Colonic mucosa (tissue), 4 donors: ENCODE measurements around the gene TNS4. TPM values are rescaled to one million over a fixed set of nuclear protein-coding genes. Genes with fewer than 3 reads are reported as not detected.
A peak's percentile ranks its signal among the peaks of the same experiment; 100 is the strongest.

Experiments
- DNase-seq: peaks from one replicate; pipeline ENCODE4 v3.0.0-alpha.2; 2020
- H3K27ac ChIP-seq: fragments of 200-600 bp; one replicate; pipeline ENCODE4 v1.8.0; 2021
- H3K27me3 ChIP-seq: fragments of 200-600 bp; one replicate; pipeline ENCODE4 v1.8.0; 2021
- H3K36me3 ChIP-seq: fragments of 200-600 bp; one replicate; pipeline ENCODE4 v1.8.0; 2021
- H3K4me1 ChIP-seq: fragments of 200-600 bp; one replicate; pipeline ENCODE4 v1.8.0; 2021; ENCODE audit warnings: mild to moderate bottlenecking
- H3K4me3 ChIP-seq: fragments of 200-600 bp; one replicate; pipeline ENCODE4 v1.8.0; 2021
- H3K9ac ChIP-seq, 2 donors: one replicate each; pipeline ENCODE4 v1.7.0; 2013; ENCODE audit warnings: control low read depth in 2 of 2, low read depth in 2 of 2, low read length in 2 of 2
- H3K9me3 ChIP-seq: fragments of 200-600 bp; one replicate; pipeline ENCODE4 v1.8.0; 2021
- CTCF ChIP-seq: fragments of 200-600 bp; IDR thresholded peaks from one replicate; pipeline ENCODE4 v1.8.0; 2022; ENCODE audit warnings: antibody characterized with exemption, mild to moderate bottlenecking
- intact Hi-C: fragments of 100-400 bp; cut with DNase I; formaldehyde crosslinking; loops from one replicate; pipeline ENCODE4 v1.14.1; 2022
- total RNA-seq, 2 donors: library from RNA; stranded (reverse); fragmentation: NEBNext Ultra II Directional in 1 of 2; extraction: Animal tissue kit (Norgen Biotek cat#: 25700) in 1 of 2; gene quantifications; one replicate each; pipeline ENCODE4 v1.2.1, GENCODE V29; 2021
- donor health status: healthy.
- donor health status: DM: no; HTN: no; CAD: no.
- donor health status: DM: no; HTN: no; CAD: no.

The TNS4 gene
- total RNA-seq, 2 donors from 2014 or later: 8.8 to 20.4 TPM

- no peaks in the 10 kb centered on the region for H3K36me3 ChIP-seq
- intact Hi-C loops: no loop called here
- no peak overlapping the region for H3K4me3 ChIP-seq
- no peak for TF ChIP-seq CTCF
- H3K9ac ChIP-seq: peak overlapping the region in 1 of 2 donors; percentile 12
- H3K9me3 ChIP-seq: no peaks in the 10 kb centered on the region
- H3K4me1 ChIP-seq: no peaks in the 10 kb centered on the region
- no peaks in the 10 kb centered on the region for H3K27me3 ChIP-seq
- H3K27ac ChIP-seq: no peak overlapping the region
- DNase-seq: no peak
Measured at GRCh38 chr17:40461732-40462342, 39.6 kb downstream of the TNS4 start.

GRCh38 chr17:40460968-40461731 lies 40.3 kb downstream of the TNS4 start:
- DNase-seq: no peak
- TF ChIP-seq CTCF: no peak
- Histone ChIP-seq H3K36me3 (no peaks in the 10 kb centered on the region), H3K9ac (no peak overlapping the region), H3K4me3 (no peak overlapping the region), H3K9me3 (no peaks in the 10 kb centered on the region), H3K27me3 (no peaks in the 10 kb centered on the region), H3K4me1 (no peaks in the 10 kb centered on the region), H3K27ac (no peak overlapping the region)
- intact Hi-C loops: no loop called here

- TF ChIP-seq CTCF: no peak
- Histone ChIP-seq H3K9me3 (no peaks in the 10 kb centered on the region), H3K27ac (no peak overlapping the region), H3K9ac (no peak overlapping the region), H3K4me3 (no peak overlapping the region), H3K36me3 (no peaks in the 10 kb centered on the region), H3K27me3 (no peaks in the 10 kb centered on the region), H3K4me1 (no peaks in the 10 kb centered on the region)
- no peak for DNase-seq
- intact Hi-C loops: no loop called here
Measured at GRCh38 chr17:40460604-40460967, 40.8 kb downstream of the TNS4 start.

- H3K27ac ChIP-seq: no peak overlapping the region
- no peak overlapping the region for H3K9ac ChIP-seq
- H3K27me3 ChIP-seq: no peaks in the 10 kb centered on the region
- DNase-seq: no peak
- intact Hi-C loops: no loop called here
- TF ChIP-seq CTCF: no peak
- no peaks in the 10 kb centered on the region for H3K4me1 ChIP-seq
- H3K4me3 ChIP-seq: no peak overlapping the region
- H3K36me3 ChIP-seq: no peaks in the 10 kb centered on the region
- no peaks in the 10 kb centered on the region for H3K9me3 ChIP-seq
Measured at GRCh38 chr17:40459636-40460603, 41.5 kb downstream of the TNS4 start.

GRCh38 chr17:40458851-40459482 lies 42.5 kb downstream of the TNS4 start:
- TF ChIP-seq CTCF: no peak
- Histone ChIP-seq H3K27ac (no peak overlapping the region), H3K4me3 (no peak overlapping the region), H3K9me3 (no peaks in the 10 kb centered on the region), H3K9ac (no peak overlapping the region), H3K27me3 (no peaks in the 10 kb centered on the region), H3K36me3 (peaks cover 5% of the 10 kb centered on the region), H3K4me1 (no peaks in the 10 kb centered on the region)
- no peak for DNase-seq
- intact Hi-C loops: no loop called here
